ENCODE measurements around the gene EIF4E2. TPM values are rescaled to one million over a fixed set of nuclear protein-coding genes. Genes with fewer than 3 reads are reported as not detected.
A peak's percentile ranks its signal among the peaks of the same experiment; 100 is the strongest.

Gene EIF4E2
- total RNA-seq, 1 donor from 2014 or later = 39.0 TPM

- intact Hi-C loops (cut with DNase I) = no loop called here
- peak; percentile 14 for DNase-seq (ENCODE audit: missing footprints)
- no peak for ATAC-seq
These were observed 16.4 kb upstream of the EIF4E2 start for GRCh38 chr2:232533944-232534710.

- intact Hi-C loops (cut with DNase I) = no loop called here
- no peak for ATAC-seq
- DNase-seq (ENCODE audit: missing footprints) = no peak
These were observed 15.4 kb upstream of the EIF4E2 start for GRCh38 chr2:232534940-232535651.

- DNase-seq (ENCODE audit: missing footprints) = no peak
- no peak for ATAC-seq
- intact Hi-C loops (cut with DNase I) = no loop called here
These were observed 14.5 kb upstream of the EIF4E2 start for GRCh38 chr2:232535761-232536530.

- intact Hi-C loops (cut with DNase I) = no loop called here
- no peak for ATAC-seq
- no peak for DNase-seq (ENCODE audit: missing footprints)
These were observed 13.4 kb upstream of the EIF4E2 start for GRCh38 chr2:232537079-232537478.

GRCh38 chr2:232537499-232537898 lies 13.0 kb upstream of the EIF4E2 start:
- no peak for DNase-seq (ENCODE audit: missing footprints)
- intact Hi-C loops (cut with DNase I) = no loop called here
- peak; percentile 62 for ATAC-seq

- intact Hi-C loops (cut with DNase I) = no loop called here
- DNase-seq (ENCODE audit: missing footprints) (no peak), ATAC-seq (no peak)
These were observed 11.8 kb upstream of the EIF4E2 start for GRCh38 chr2:232538671-232539070.

GRCh38 chr2:232539298-232540231 lies 10.9 kb upstream of the EIF4E2 start, which contains the start of gene CHRNG:
Gene CHRNG, plus strand, starts transcription at chr2:232539692. Its CDS starts 56 bp downstream, at chr2:232539748.
- DNase-seq (ENCODE audit: missing footprints) (no peak), ATAC-seq (no peak)
- intact Hi-C loops (cut with DNase I) = no loop called here

- DNase-seq (ENCODE audit: missing footprints) = no peak
- ATAC-seq = no peak
- intact Hi-C loops (cut with DNase I) = no loop called here
These were observed 9.9 kb upstream of the EIF4E2 start for GRCh38 chr2:232540441-232541041.

GRCh38 chr2:232541195-232541960 lies 9.1 kb upstream of the EIF4E2 start:
- no peak for ATAC-seq

GRCh38 chr2:232541961-232542714 lies 8.4 kb upstream of the EIF4E2 start:
- intact Hi-C loops (cut with DNase I) = no loop called here
- ATAC-seq = no peak
- DNase-seq (ENCODE audit: missing footprints) = no peak

More at GRCh38 chr2:232541195-232541960, 9.1 kb upstream of the EIF4E2 start:
- no peak for DNase-seq (ENCODE audit: missing footprints)
- intact Hi-C loops (cut with DNase I) = no loop called here

- ATAC-seq = no peak
- intact Hi-C loops (cut with DNase I) = no loop called here
These were observed 7.6 kb upstream of the EIF4E2 start for GRCh38 chr2:232542715-232543467.

GRCh38 chr2:232543491-232543890 lies 7.0 kb upstream of the EIF4E2 start:
- intact Hi-C loops (cut with DNase I) = no loop called here
- DNase-seq (ENCODE audit: missing footprints) (no peak), ATAC-seq (no peak)

More at GRCh38 chr2:232542715-232543467, 7.6 kb upstream of the EIF4E2 start:
- DNase-seq (ENCODE audit: missing footprints) = no peak

- DNase-seq (ENCODE audit: missing footprints) = no peak
- intact Hi-C loops (cut with DNase I) = no loop called here
- ATAC-seq = no peak
These were observed 6.4 kb upstream of the EIF4E2 start for GRCh38 chr2:232543928-232544631.

- intact Hi-C loops (cut with DNase I) = no loop called here
- DNase-seq (ENCODE audit: missing footprints) = no peak
- ATAC-seq = no peak
These were observed 5.8 kb upstream of the EIF4E2 start for GRCh38 chr2:232544674-232545073.
